BE2C (cell line): ENCODE results near the gene NRDC.
"Not testable (repeated sequence)": the region's sequence is repeated elsewhere in the genome, so short reads cannot be mapped to it uniquely, and the experiment has no call there.

Source experiments
- DNase-seq: peaks from one replicate; pipeline ENCODE4 v3.0.0-alpha.2; 2020
- H3K27me3 ChIP-seq: fragments of 250-450 bp; sonication (Bioruptor Pico); 2 replicates; pipeline ENCODE4 v1.5.1; 2020; ENCODE audit warnings: mild to moderate bottlenecking
- H3K36me3 ChIP-seq: fragments of 250-450 bp; sonication (Bioruptor Pico); 2 replicates; pipeline ENCODE4 v1.5.1; 2020; ENCODE audit warnings: mild to moderate bottlenecking
- H3K4me1 ChIP-seq: fragments of 250-450 bp; sonication (Bioruptor Pico); 2 replicates; pipeline ENCODE4 v1.5.1; 2020
- H3K4me3 ChIP-seq: 2 replicates; pipeline ENCODE4 v1.5.1; 2011; ENCODE audit warnings: low read depth, low read length
- H3K9me3 ChIP-seq: fragments of 250-450 bp; sonication (Bioruptor Pico); 2 replicates; pipeline ENCODE4 v1.5.1; 2020
- CTCF ChIP-seq: IDR thresholded peaks from 2 replicates; pipeline ENCODE4 v1.5.1; 2012; ENCODE audit warnings: mild to moderate bottlenecking, low read depth, low read length

Gene NRDC

GRCh38 chr1:51819810-51820209 is 58.7 kb downstream of the NRDC start:
- Histone ChIP-seq H3K36me3 (peaks cover 1% of the 10 kb centered on the region), H3K9me3 (no peaks in the 10 kb centered on the region), H3K4me1 (no peaks in the 10 kb centered on the region), H3K27me3 (no peaks in the 10 kb centered on the region), H3K4me3 (no peak overlapping the region)
- DNase-seq, result no peak
- TF ChIP-seq CTCF, result no peak

- H3K4me1 ChIP-seq, H3K36me3 ChIP-seq, H3K4me3 ChIP-seq, H3K27me3 ChIP-seq, H3K9me3 ChIP-seq, DNase-seq: not testable (repeated sequence)
Observed at GRCh38 chr1:51819021-51819420, 59.5 kb downstream of the NRDC start.

- Histone ChIP-seq H3K27me3 (no peaks in the 10 kb centered on the region), H3K4me3 (no peak overlapping the region), H3K36me3 (no peaks in the 10 kb centered on the region; the same call in 1 of the 2 replicates), H3K4me1 (no peaks in the 10 kb centered on the region), H3K9me3 (no peaks in the 10 kb centered on the region)
- no peak for DNase-seq
- TF ChIP-seq CTCF, result no peak
Observed at GRCh38 chr1:51818487-51818886, 60.0 kb downstream of the NRDC start.

GRCh38 chr1:51814513-51814912 is 64.0 kb downstream of the NRDC start:
- H3K36me3 ChIP-seq, result no peaks in the 10 kb centered on the region
- H3K27me3 ChIP-seq, result no peaks in the 10 kb centered on the region
- H3K9me3 ChIP-seq, result no peaks in the 10 kb centered on the region
- TF ChIP-seq CTCF, result no peak
- H3K4me1 ChIP-seq, result no peaks in the 10 kb centered on the region
- DNase-seq, result no peak
- H3K4me3 ChIP-seq, result no peak overlapping the region

- Histone ChIP-seq H3K27me3 (no peaks in the 10 kb centered on the region), H3K4me3 (no peak overlapping the region), H3K36me3 (0 out of 2 replicates have a peak, but pooled peaks cover 2% of the 10 kb centered on the region), H3K4me1 (no peaks in the 10 kb centered on the region), H3K9me3 (no peaks in the 10 kb centered on the region)
- DNase-seq, result no peak
- no peak for TF ChIP-seq CTCF
Observed at GRCh38 chr1:51799372-51799771, 79.2 kb downstream of the NRDC start.

GRCh38 chr1:51794868-51795267 is 83.7 kb downstream of the NRDC start:
- DNase-seq, result no peak
- Histone ChIP-seq H3K27me3 (no peaks in the 10 kb centered on the region), H3K9me3 (no peaks in the 10 kb centered on the region), H3K4me1 (no peaks in the 10 kb centered on the region), H3K4me3 (no peak overlapping the region), H3K36me3 (peaks cover 11% of the 10 kb centered on the region)
- TF ChIP-seq CTCF, result no peak

GRCh38 chr1:51794260-51794659 is 84.3 kb downstream of the NRDC start:
- DNase-seq, result no peak
- Histone ChIP-seq H3K27me3 (no peaks in the 10 kb centered on the region), H3K9me3 (no peaks in the 10 kb centered on the region), H3K4me1 (no peaks in the 10 kb centered on the region), H3K36me3 (peaks cover 17% of the 10 kb centered on the region), H3K4me3 (no peak overlapping the region)
- TF ChIP-seq CTCF, result no peak
